ENCODE data around the gene GLCE. TPM values are rescaled to one million over a fixed set of nuclear protein-coding genes. Genes with fewer than 3 reads are reported as not detected.

Gene GLCE
- total RNA-seq, 1 experiment from 2014 or later, result 7.5 TPM

GRCh38 chr15:69265347-69265955 is 105.0 kb downstream of the GLCE start:
- H3K4me3 Mint-ChIP-seq (ENCODE audit: unreplicated experiment), result no peak overlapping the region
- CTCF ChIA-PET, result interaction anchor here (0.5 to 7.4 kb wide), 22 partner anchors 9 to 1781 kb away, joined by 3 to 51 read pairs (median 3); no protein-coding TSS in a partner anchor
- H3K27me3 Mint-ChIP-seq (ENCODE audit: insufficient read depth, unreplicated experiment), result no peaks in the 10 kb centered on the region
- TF ChIP-seq CTCF (IDR thresholded peaks at IDR 0.05; ENCODE audit: unreplicated experiment), result peak; percentile 65
- BruUV-seq (replicated peaks), result no TSS peak
- no peak overlapping the region for H3K27ac Mint-ChIP-seq (ENCODE audit: low read depth, unreplicated experiment)
- peak; percentile 63 for DNase-seq (ENCODE audit: unreplicated experiment)
- H3K36me3 Mint-ChIP-seq (ENCODE audit: insufficient read depth, unreplicated experiment), result no peaks in the 10 kb centered on the region
- POLR2A ChIA-PET, result interaction anchor here (0.7 to 1.3 kb wide), 4 partner anchors 16 to 188 kb away, joined by 3 to 4 read pairs (median 3); partner anchors contain the start of gene RPLP1
- H3K4me1 Mint-ChIP-seq (ENCODE audit: insufficient read depth, unreplicated experiment), result no peaks in the 10 kb centered on the region
- no peaks in the 10 kb centered on the region for H3K9me3 Mint-ChIP-seq (ENCODE audit: unreplicated experiment)
- intact Hi-C loops (cut with micrococcal nuclease), result loop anchor here (1.0 to 10.0 kb wide), 4 partner anchors 103 to 206 kb away; partner anchors contain the start of gene GLCE

- no TSS peak for BruUV-seq (replicated peaks)
- TF ChIP-seq CTCF (IDR thresholded peaks at IDR 0.05; ENCODE audit: unreplicated experiment), result no peak
- POLR2A ChIA-PET, result interaction anchor here (0.9 kb wide), 1 partner anchor 11 kb away, joined by 3 read pairs; no protein-coding TSS in a partner anchor
Measured at GRCh38 chr15:69271217-69271616, 110.8 kb downstream of the GLCE start.

DNA sequence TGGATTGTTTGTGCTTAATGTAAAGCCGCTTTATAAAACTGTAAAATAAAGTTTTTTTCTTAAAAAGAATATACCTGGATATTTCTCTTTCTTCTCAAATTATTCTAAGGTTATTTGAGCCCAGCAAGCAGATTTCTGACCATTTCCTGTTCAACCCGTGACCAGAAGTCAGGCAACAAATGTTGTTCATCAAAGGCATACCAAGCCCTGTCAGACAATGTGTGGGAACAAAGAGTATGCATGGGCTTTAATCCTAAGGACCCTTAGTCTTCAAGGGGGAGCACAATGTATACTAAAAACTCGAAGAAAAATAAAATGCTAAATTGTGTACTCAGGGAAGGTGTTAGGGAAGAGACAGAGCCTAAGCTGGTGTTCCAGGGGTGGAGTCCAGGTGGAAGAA is 111.7 kb downstream of the GLCE start:
- ChIA-PET POLR2A (no interaction called here), CTCF (no interaction called here)
- BruUV-seq (replicated peaks), result no TSS peak
- no peaks in the 10 kb centered on the region for H3K27me3 Mint-ChIP-seq (ENCODE audit: insufficient read depth, unreplicated experiment)
- intact Hi-C loops (cut with micrococcal nuclease), result no loop called here
- no peak overlapping the region for H3K27ac Mint-ChIP-seq (ENCODE audit: low read depth, unreplicated experiment)
- no peak for TF ChIP-seq CTCF (IDR thresholded peaks at IDR 0.05; ENCODE audit: unreplicated experiment)
- no peak for DNase-seq (ENCODE audit: unreplicated experiment)
- no peaks in the 10 kb centered on the region for H3K9me3 Mint-ChIP-seq (ENCODE audit: unreplicated experiment)
- H3K4me1 Mint-ChIP-seq (ENCODE audit: insufficient read depth, unreplicated experiment), result no peaks in the 10 kb centered on the region
- no peak overlapping the region for H3K4me3 Mint-ChIP-seq (ENCODE audit: unreplicated experiment)
- H3K36me3 Mint-ChIP-seq (ENCODE audit: insufficient read depth, unreplicated experiment), result peaks cover 5% of the 10 kb centered on the region

More at GRCh38 chr15:69271217-69271616, 110.8 kb downstream of the GLCE start:
- peaks cover 3% of the 10 kb centered on the region for H3K36me3 Mint-ChIP-seq (ENCODE audit: insufficient read depth, unreplicated experiment)
- intact Hi-C loops (cut with micrococcal nuclease), result no loop called here
- no peak for DNase-seq (ENCODE audit: unreplicated experiment)
- CTCF ChIA-PET, result no interaction called here
- H3K27ac Mint-ChIP-seq (ENCODE audit: low read depth, unreplicated experiment), result no peak overlapping the region
- H3K4me3 Mint-ChIP-seq (ENCODE audit: unreplicated experiment), result no peak overlapping the region
- no peaks in the 10 kb centered on the region for H3K4me1 Mint-ChIP-seq (ENCODE audit: insufficient read depth, unreplicated experiment)
- no peaks in the 10 kb centered on the region for H3K27me3 Mint-ChIP-seq (ENCODE audit: insufficient read depth, unreplicated experiment)
- H3K9me3 Mint-ChIP-seq (ENCODE audit: unreplicated experiment), result no peaks in the 10 kb centered on the region

- DNase-seq (ENCODE audit: unreplicated experiment), result no peak
- Mint-ChIP-seq H3K4me1 (ENCODE audit: insufficient read depth, unreplicated experiment) (no peaks in the 10 kb centered on the region), H3K4me3 (ENCODE audit: unreplicated experiment) (no peak overlapping the region), H3K36me3 (ENCODE audit: insufficient read depth, unreplicated experiment) (peaks cover 5% of the 10 kb centered on the region), H3K27me3 (ENCODE audit: insufficient read depth, unreplicated experiment) (no peaks in the 10 kb centered on the region), H3K27ac (ENCODE audit: low read depth, unreplicated experiment) (no peak overlapping the region), H3K9me3 (ENCODE audit: unreplicated experiment) (no peaks in the 10 kb centered on the region)
- BruUV-seq (replicated peaks), result no TSS peak
- no peak for TF ChIP-seq CTCF (IDR thresholded peaks at IDR 0.05; ENCODE audit: unreplicated experiment)
- intact Hi-C loops (cut with micrococcal nuclease), result no loop called here
- ChIA-PET POLR2A (no interaction called here), CTCF (no interaction called here)
Measured at GRCh38 chr15:69272891-69273290, 112.5 kb downstream of the GLCE start.

Data from MCF 10A (cell line).